Keratinocyte (primary cell): ENCODE measurements around the gene MCRIP2. TPM values are rescaled to one million over a fixed set of nuclear protein-coding genes. Genes with fewer than 3 reads are reported as not detected.

Experiments used
- DNase-seq: peaks from one replicate; pipeline ENCODE4 v3.0.0-alpha.2; 2011; ENCODE audit warnings: low read depth, missing footprints, low spot score
- FAIRE-seq: peaks from 2 replicates; lab custom pipeline; 2011; peaks lifted over from hg19 to GRCh38; lab: Jason Lieb, UNC
- H2AFZ ChIP-seq: 2 replicates; pipeline ENCODE4 v1.6.0; 2012; ENCODE audit warnings: low read length, control low read depth, inconsistent platforms; ENCODE audit not compliant: control insufficient read depth
- H3K27ac ChIP-seq: 2 replicates; pipeline ENCODE4 v1.5.1; 2011; ENCODE audit warnings: low read length; ENCODE audit not compliant: control insufficient read depth, insufficient read depth
- H3K27me3 ChIP-seq: 3 replicates; pipeline ENCODE4 v1.6.0; 2011; ENCODE audit warnings: low read length; ENCODE audit not compliant: control insufficient read depth, insufficient read depth; ENCODE audit errors: extremely low read depth
- H3K36me3 ChIP-seq, 2 experiments: 2 replicates in 1 of 2; 3 replicates in 1 of 2; pipeline ENCODE4 v1.5.1; 2011; ENCODE audit warnings: low read length in 2 of 2, mild to moderate bottlenecking in 1 of 2; ENCODE audit not compliant: control insufficient read depth in 2 of 2, insufficient read depth in 2 of 2; ENCODE audit errors: extremely low read depth in 1 of 2
- H3K4me1 ChIP-seq: 3 replicates; pipeline ENCODE4 v1.5.1; 2011; ENCODE audit warnings: low read length; ENCODE audit not compliant: control insufficient read depth, insufficient read depth; ENCODE audit errors: extremely low read depth
- H3K4me2 ChIP-seq: 3 replicates; pipeline ENCODE4 v1.6.0; 2011; ENCODE audit warnings: low read depth, low read length; ENCODE audit not compliant: control insufficient read depth, insufficient read depth; ENCODE audit errors: extremely low read depth
- H3K4me3 ChIP-seq, 3 experiments: fragments of 200-600 bp in 1 of 3; sonication (generic) in 1 of 3; 2 replicates in 2 of 3; 3 replicates in 1 of 3; pipeline ENCODE4 v1.5.1; 2011 to 2016; ENCODE audit warnings: low read length in 3 of 3, mild to moderate bottlenecking in 3 of 3, control low read depth in 2 of 3, inconsistent platforms in 1 of 3, low read depth in 1 of 3, mixed read lengths in 1 of 3, mixed run types in 1 of 3, moderate library complexity in 1 of 3; ENCODE audit not compliant: control insufficient read depth in 2 of 3, insufficient read depth in 2 of 3; ENCODE audit errors: extremely low read depth in 1 of 3
- H3K79me2 ChIP-seq: 2 replicates; pipeline ENCODE4 v1.6.0; 2012; ENCODE audit warnings: low read length; ENCODE audit not compliant: control insufficient read depth, insufficient read depth
- H3K9ac ChIP-seq: 3 replicates; pipeline ENCODE4 v1.6.0; 2011; ENCODE audit warnings: low read length; ENCODE audit not compliant: control insufficient read depth, insufficient read depth; ENCODE audit errors: extremely low read depth
- H3K9me1 ChIP-seq: 3 replicates; pipeline ENCODE4 v1.6.0; 2011; ENCODE audit warnings: low read length; ENCODE audit not compliant: control insufficient read depth, insufficient read depth; ENCODE audit errors: extremely low read depth
- H3K9me3 ChIP-seq: 2 replicates; pipeline ENCODE4 v1.5.1; 2012; ENCODE audit warnings: low read depth, low read length; ENCODE audit not compliant: control insufficient read depth
- H4K20me1 ChIP-seq: 3 replicates; pipeline ENCODE4 v1.6.0; 2011; ENCODE audit warnings: low read length; ENCODE audit not compliant: control insufficient read depth, insufficient read depth; ENCODE audit errors: extremely low read depth
- CTCF ChIP-seq, 3 experiments: IDR thresholded peaks in 1 of 3; conservative IDR thresholded peaks in 1 of 3; optimal IDR thresholded peaks in 1 of 3; 2 replicates in 2 of 3; 3 replicates in 1 of 3; pipeline versions ENCODE3 to v1.5.1; 2011; ENCODE audit warnings: low read length in 3 of 3, mild to moderate bottlenecking in 3 of 3, moderate library complexity in 2 of 3, control low read depth in 1 of 3, inconsistent platforms in 1 of 3; ENCODE audit not compliant: insufficient read depth in 2 of 3; ENCODE audit errors: extremely low read depth in 1 of 3
- EZH2 ChIP-seq: IDR thresholded peaks from one replicate; pipeline ENCODE4 v1.6.1; 2012; ENCODE audit warnings: inconsistent platforms, mild to moderate bottlenecking, low read length, moderate library complexity
- dilution Hi-C: fragments of 300-500 bp; cut with MboI; formaldehyde crosslinking; loops from one replicate; pipeline ENCODE4 v1.7.0; 2020; ENCODE audit warnings: low sequenced_read_pairs; ENCODE audit not compliant: extremely low pct_ligation_motif_present
- polyA plus RNA-seq, 5 experiments: library from polyadenylated mRNA; depleted of rRNA in 3 of 5; stranded (reverse) in 3 of 5; stranded (forward) in 1 of 5; unstranded in 1 of 5; fragments of >200 nt; gene quantifications; 1 replicate in 1 of 5; 2 replicates in 3 of 5; 3 replicates in 1 of 5; pipeline versions ENCODE4 v1.2.1 to v1.2.3, GENCODE V29; 2011 to 2012; ENCODE audit warnings: missing spikeins in 2 of 5, low read depth in 1 of 5, low replicate concordance in 1 of 5

MCRIP2 gene
- polyA plus RNA-seq, 1 donor (not counting 4 experiments of a cell fraction or from before 2014, with no cell fraction given): 8.1 TPM

- dilution Hi-C loops: no loop called here
- no peak overlapping the region for H2AFZ ChIP-seq
- H3K36me3 ChIP-seq: no peaks in the 10 kb centered on the region
- H3K79me2 ChIP-seq: peaks cover 6% of the 10 kb centered on the region
- H4K20me1 ChIP-seq: no peaks in the 10 kb centered on the region
- no peak overlapping the region for H3K27ac ChIP-seq
- H3K4me1 ChIP-seq: peaks cover 16% of the 10 kb centered on the region
- H3K9me3 ChIP-seq: no peaks in the 10 kb centered on the region
- H3K27me3 ChIP-seq: no peaks in the 10 kb centered on the region
- TF ChIP-seq EZH2: no peak
- TF ChIP-seq CTCF (optimal IDR thresholded peaks at IDR 0.05 in 1 of 3, IDR thresholded peaks at IDR 0.05 in 1 of 3, conservative IDR thresholded peaks at IDR 0.05 in 1 of 3; ENCODE audit: extremely low read depth in 1 of 3, insufficient read depth in 2 of 3, low read length in 3 of 3): no peak
- H3K9ac ChIP-seq: no peak overlapping the region
- H3K4me2 ChIP-seq: no peak overlapping the region
- H3K9me1 ChIP-seq: peaks cover 2% of the 10 kb centered on the region
- no peak for FAIRE-seq
- DNase-seq: no peak
- H3K4me3 ChIP-seq: no peak overlapping the region
Measured at GRCh38 chr16:645852-646678, 4.4 kb downstream of the MCRIP2 start.

- no peak overlapping the region for H3K4me2 ChIP-seq
- H3K9ac ChIP-seq: no peak overlapping the region
- H3K36me3 ChIP-seq: no peaks in the 10 kb centered on the region
- no peak overlapping the region for H3K27ac ChIP-seq
- dilution Hi-C loops: no loop called here
- no peaks in the 10 kb centered on the region for H4K20me1 ChIP-seq
- no peaks in the 10 kb centered on the region for H3K9me3 ChIP-seq
- no peak overlapping the region for H3K4me3 ChIP-seq
- TF ChIP-seq CTCF (optimal IDR thresholded peaks at IDR 0.05 in 1 of 3, IDR thresholded peaks at IDR 0.05 in 1 of 3, conservative IDR thresholded peaks at IDR 0.05 in 1 of 3; ENCODE audit: extremely low read depth in 1 of 3, insufficient read depth in 2 of 3, low read length in 3 of 3) (no peak), EZH2 (no peak)
- no peak overlapping the region for H2AFZ ChIP-seq
- H3K9me1 ChIP-seq: peaks cover 2% of the 10 kb centered on the region
- H3K27me3 ChIP-seq: no peaks in the 10 kb centered on the region
- peaks cover 16% of the 10 kb centered on the region for H3K4me1 ChIP-seq
- DNase-seq (no peak), FAIRE-seq (no peak)
- H3K79me2 ChIP-seq: peaks cover 6% of the 10 kb centered on the region
Measured at GRCh38 chr16:646679-647172, 5.1 kb downstream of the MCRIP2 start.
